IPS-15b (cell line): ENCODE measurements around the gene FAAP100.
A peak's percentile ranks its signal among the peaks of the same experiment; 100 is the strongest.
"Not testable (repeated sequence)": the region's sequence is repeated elsewhere in the genome, so short reads cannot be mapped to it uniquely, and the experiment has no call there.

Experiments
- H3K27me3 ChIP-seq: one replicate; pipeline ENCODE4 v1.6.1; 2013; ENCODE audit warnings: low read length; ENCODE audit not compliant: control insufficient read depth, insufficient read depth
- H3K36me3 ChIP-seq: one replicate; pipeline ENCODE4 v1.6.1; 2013; ENCODE audit warnings: low read length; ENCODE audit not compliant: control insufficient read depth, insufficient read depth
- H3K4me1 ChIP-seq: one replicate; pipeline ENCODE4 v1.6.1; 2013; ENCODE audit warnings: mild to moderate bottlenecking, low read length; ENCODE audit not compliant: control insufficient read depth, insufficient read depth
- H3K4me3 ChIP-seq: one replicate; pipeline ENCODE4 v1.5.1; 2013; ENCODE audit warnings: low read depth, low read length
- H3K9ac ChIP-seq: one replicate; pipeline ENCODE4 v1.6.1; 2013; ENCODE audit warnings: low read depth, mild to moderate bottlenecking, low read length
- H3K9me3 ChIP-seq: one replicate; pipeline ENCODE4 v1.6.1; 2013; ENCODE audit warnings: mild to moderate bottlenecking, low read length; ENCODE audit not compliant: control insufficient read depth, insufficient read depth

FAAP100 gene, protein sequence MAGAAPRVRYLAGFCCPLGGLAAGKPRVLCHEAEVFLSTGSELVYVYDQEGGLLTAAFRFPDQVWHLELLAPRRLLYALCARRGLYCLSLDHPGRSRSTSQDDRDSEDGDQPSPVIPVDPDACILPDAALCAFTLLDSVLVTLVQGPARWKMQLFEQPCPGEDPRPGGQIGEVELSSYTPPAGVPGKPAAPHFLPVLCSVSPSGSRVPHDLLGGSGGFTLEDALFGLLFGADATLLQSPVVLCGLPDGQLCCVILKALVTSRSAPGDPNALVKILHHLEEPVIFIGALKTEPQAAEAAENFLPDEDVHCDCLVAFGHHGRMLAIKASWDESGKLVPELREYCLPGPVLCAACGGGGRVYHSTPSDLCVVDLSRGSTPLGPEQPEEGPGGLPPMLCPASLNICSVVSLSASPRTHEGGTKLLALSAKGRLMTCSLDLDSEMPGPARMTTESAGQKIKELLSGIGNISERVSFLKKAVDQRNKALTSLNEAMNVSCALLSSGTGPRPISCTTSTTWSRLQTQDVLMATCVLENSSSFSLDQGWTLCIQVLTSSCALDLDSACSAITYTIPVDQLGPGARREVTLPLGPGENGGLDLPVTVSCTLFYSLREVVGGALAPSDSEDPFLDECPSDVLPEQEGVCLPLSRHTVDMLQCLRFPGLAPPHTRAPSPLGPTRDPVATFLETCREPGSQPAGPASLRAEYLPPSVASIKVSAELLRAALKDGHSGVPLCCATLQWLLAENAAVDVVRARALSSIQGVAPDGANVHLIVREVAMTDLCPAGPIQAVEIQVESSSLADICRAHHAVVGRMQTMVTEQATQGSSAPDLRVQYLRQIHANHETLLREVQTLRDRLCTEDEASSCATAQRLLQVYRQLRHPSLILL

DNA sequence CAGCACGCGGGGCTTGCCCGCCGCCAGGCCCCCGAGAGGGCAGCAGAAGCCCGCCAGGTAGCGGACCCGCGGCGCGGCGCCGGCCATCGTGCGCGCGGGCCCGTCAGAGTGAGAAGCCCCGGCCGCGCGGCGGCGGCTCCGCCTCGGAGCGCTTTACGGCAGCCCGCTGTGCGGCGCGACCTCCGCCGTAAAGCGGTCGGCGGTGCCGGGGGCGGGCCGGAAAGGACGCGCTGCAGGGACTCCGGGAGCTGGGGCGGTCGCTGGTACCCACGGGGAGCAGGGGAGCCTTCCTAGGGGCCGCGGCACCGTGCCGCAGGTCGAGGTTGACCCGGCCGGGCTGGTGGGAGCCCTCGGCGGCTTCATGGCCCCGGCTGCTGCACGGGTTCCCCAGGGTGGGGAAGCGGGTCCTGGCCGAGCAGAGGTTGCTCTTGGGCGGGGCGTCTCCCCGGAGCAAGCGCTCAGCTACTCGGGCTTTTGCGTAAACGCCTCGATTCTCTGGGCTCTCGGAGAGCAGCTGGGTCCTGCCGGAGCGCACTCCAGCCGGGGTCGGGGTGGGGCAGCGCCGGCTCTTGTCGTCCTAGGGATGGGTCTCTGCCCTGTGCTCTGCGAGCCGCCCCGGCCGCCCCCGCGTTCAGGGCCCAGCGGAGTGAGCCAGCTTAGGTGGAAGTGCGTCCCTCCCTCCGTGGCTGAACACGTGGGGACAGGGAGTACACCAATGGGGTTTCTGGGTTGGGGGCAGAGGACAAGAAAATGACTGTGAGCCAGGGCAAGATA, at the start of gene FAAP100:
FAAP100 (minus strand) TSS at position 110 of the 774 bp plus-strand sequence; CDS start at position 87, 23 bp downstream.
- peak within 1 kb of the TSS; percentile 90 for H3K4me3 ChIP-seq
- H3K9me3 ChIP-seq = no peaks in the 10 kb centered on the region
- H3K36me3 ChIP-seq = peaks cover 23% of the 10 kb centered on the region

DNA sequence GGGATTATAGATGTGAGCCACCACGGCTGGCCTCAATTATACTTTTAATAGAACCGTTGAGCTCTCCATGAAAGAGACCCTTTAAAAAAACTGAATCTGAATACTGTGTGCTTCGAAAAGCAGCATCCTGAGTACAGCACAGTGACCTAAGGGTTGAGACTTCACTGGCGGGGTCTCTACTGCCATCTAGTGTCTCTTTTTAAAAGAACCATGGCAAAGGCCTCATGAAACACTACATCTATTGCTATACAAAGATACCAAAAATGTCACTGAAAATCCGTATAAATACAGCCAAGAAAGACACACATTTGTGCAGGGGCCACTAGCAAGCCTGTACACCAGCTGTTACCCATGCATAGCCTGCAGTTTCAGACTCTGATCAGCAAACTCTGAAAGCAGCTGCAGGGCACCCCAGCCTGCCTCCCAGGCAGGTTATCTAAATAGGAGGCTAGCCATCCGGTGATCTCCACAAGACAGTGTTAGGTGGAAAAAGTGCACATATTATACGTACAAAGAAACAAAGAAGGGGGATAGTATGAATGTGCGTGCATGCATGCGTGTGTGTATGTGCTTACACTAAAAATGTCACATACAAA, 49.5 kb upstream of the FAAP100 start:
- H3K4me3 ChIP-seq = no peak overlapping the region
- H3K4me1 ChIP-seq = no peaks in the 10 kb centered on the region
- H3K27me3 ChIP-seq = no peaks in the 10 kb centered on the region
- H3K36me3 ChIP-seq = peaks cover 45% of the 10 kb centered on the region
- no peaks in the 10 kb centered on the region for H3K9me3 ChIP-seq
- no peak overlapping the region for H3K9ac ChIP-seq

More for the DNA sequence above, at the start of gene FAAP100:
- no peaks in the 10 kb centered on the region for H3K27me3 ChIP-seq
- H3K9ac ChIP-seq = peak within 1 kb of the TSS; percentile 79
- H3K4me1 ChIP-seq = peaks cover 4% of the 10 kb centered on the region

DNA sequence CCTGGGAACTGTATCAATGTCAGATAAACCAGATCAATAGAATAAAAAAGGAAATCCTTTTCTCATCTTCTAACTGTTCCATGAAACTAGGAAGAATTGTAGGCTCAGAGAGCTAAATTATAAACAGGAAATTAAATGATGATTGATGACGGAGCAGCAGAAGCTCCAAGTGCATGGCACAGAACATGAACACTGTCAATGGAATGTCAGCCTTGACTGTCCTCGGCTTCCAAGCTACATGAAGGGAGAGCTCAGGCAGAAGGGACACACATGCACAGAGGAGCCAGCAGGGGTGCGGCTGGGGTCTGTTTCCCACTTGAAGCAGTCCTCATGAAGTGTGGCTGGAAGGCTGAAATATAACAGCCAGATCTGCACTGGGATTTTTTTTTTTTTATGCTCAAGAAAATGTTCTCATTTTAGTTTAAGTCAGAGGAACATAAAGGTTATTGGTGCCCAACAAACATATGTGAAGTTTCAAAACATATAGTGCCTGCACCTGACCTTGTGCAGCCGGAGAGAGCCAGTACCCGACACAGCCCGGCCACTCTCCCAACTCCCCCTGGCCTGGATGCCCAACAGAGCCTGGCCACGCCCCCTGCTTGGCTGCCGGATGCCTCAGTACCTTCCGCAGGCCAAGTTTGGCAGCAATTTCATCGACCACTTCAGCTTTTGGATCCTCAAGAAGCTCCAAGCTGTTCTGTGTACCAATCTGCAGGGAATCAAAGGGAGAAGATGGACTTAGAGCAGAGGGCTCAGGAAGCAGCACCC, 47.8 kb upstream of the FAAP100 start:
- Histone ChIP-seq H3K27me3 (no peaks in the 10 kb centered on the region), H3K36me3 (peaks cover 42% of the 10 kb centered on the region), H3K9ac (no peak overlapping the region), H3K9me3 (no peaks in the 10 kb centered on the region), H3K4me3 (no peak overlapping the region), H3K4me1 (no peaks in the 10 kb centered on the region)

DNA sequence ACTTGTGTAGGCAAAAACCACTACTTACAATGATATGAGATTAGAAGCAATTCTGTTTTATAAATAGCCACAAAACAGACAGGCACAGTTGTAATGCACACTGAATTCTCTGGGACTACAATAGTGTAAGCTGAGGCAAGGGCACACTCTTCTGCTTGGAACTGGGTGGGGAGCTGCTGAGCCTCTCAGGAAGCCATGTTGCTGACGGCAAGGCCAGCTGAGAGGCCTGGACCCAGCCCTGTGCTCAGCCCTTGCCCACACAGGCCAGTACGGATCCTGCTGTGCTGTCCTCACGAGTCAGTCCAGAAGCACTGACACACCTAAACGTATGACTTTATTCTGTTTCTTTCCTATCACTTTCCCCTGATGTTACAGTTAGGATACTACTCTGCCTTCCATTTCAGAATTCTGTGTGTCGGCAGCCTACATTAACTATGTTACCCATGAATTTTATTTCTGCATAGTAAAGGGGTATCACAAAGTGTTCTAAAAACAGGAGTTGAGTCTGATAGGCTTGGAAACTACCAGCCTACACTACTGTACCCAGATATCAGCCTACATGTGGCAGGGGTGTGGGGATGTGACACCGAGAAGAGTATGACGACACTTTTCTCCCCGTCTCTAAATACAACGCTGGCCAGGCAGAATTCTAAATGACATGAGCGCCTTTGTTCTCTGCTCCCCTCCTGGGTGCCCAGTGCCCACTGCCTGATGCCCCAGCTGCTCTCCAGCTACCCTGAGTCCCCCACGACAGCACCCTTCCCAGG, 41.1 kb upstream of the FAAP100 start:
- no peak overlapping the region for H3K9ac ChIP-seq
- H3K27me3 ChIP-seq = no peaks in the 10 kb centered on the region
- no peaks in the 10 kb centered on the region for H3K9me3 ChIP-seq
- H3K4me3 ChIP-seq = no peak overlapping the region
- H3K36me3 ChIP-seq = peaks cover 38% of the 10 kb centered on the region
- no peaks in the 10 kb centered on the region for H3K4me1 ChIP-seq

DNA sequence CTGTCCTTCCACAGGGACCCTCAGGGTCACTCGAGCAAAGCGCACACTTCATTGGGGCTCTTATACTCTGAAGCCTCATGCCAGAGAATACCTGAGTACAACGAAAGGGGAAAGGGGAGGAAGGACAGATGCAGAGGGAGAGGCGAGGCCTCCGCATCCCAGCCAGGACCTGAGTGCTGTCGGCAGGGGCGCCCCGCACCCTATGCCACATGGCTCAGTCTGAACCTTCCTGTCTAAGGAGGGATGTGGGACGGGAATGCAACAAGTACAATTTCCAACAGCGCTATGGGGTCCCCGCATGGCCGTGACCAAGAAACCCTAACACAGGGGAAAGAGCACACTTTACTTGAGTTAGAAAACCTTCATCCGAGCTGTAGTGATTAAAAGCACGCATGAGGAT, 39.8 kb upstream of the FAAP100 start:
- H3K4me1 ChIP-seq = no peaks in the 10 kb centered on the region
- no peaks in the 10 kb centered on the region for H3K27me3 ChIP-seq
- H3K36me3 ChIP-seq = peaks cover 42% of the 10 kb centered on the region
- H3K4me3 ChIP-seq = no peak overlapping the region
- H3K9ac ChIP-seq = no peak overlapping the region
- no peaks in the 10 kb centered on the region for H3K9me3 ChIP-seq

DNA sequence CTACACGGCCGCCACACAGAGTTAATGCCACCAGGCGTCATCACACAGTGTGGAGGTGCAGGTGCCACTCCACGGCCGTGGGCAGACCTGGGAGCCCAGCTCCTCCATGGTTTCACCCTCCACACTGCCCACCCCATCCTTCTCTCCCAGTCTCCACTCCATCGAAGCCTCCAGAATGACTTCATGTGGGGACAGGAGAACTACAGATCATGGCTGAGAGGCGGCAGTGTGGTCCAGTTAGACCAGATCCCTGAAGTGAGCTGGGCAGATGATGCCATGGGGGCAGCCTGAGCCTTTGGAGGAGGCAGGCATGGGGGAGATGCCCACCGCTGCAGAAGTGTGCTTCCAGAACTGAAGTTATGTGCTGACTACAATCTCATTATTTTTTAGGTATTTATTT, 38.0 kb upstream of the FAAP100 start:
- Histone ChIP-seq H3K4me1 (no peaks in the 10 kb centered on the region), H3K4me3 (no peak overlapping the region), H3K36me3 (peaks cover 50% of the 10 kb centered on the region), H3K9me3 (no peaks in the 10 kb centered on the region), H3K27me3 (no peaks in the 10 kb centered on the region), H3K9ac (no peak overlapping the region)

DNA sequence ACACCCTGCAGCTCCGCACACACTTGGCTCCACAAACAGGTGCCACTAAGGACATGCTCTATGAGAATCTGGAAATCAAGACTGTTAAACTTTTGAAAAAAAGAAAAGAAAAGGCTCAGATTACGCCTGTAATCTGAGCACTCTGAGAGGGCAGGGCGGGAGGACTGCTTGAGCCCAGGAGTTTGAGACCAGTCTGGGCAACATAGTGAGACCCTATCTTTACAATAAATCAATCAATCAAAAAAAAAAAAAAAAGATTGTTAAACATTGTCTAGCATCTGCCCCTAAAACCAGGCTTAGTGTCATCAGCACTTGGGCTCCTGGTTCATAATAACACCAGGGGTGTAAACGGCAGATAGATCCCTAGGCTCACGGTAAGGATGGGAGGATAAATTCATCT, 37.5 kb upstream of the FAAP100 start:
- peaks cover 46% of the 10 kb centered on the region for H3K36me3 ChIP-seq
- H3K9ac ChIP-seq = no peak overlapping the region
- H3K9me3 ChIP-seq = no peaks in the 10 kb centered on the region
- H3K4me1 ChIP-seq = no peaks in the 10 kb centered on the region
- H3K27me3 ChIP-seq = no peaks in the 10 kb centered on the region
- H3K4me3 ChIP-seq = no peak overlapping the region

DNA sequence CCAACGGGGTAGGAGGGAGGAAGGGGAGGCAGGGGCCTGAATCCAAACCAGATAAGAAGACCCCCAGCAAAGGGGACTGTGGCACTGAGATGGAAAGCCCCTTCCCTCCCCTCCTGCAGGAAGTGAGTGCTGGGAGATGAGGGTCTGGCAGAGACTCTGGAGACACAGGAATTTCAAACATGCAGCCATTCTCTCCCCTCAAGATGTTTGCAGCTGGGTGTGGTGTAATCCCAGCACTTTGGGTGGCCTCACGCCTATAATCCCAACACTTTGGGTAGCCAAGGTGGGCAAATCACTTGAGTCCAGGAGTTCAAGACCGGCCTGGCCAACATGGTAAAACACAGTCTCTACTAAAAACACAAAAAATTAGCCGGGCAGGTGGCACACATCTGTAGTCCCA, 33.9 kb upstream of the FAAP100 start:
- Histone ChIP-seq H3K36me3 (peaks cover 46% of the 10 kb centered on the region), H3K4me3 (no peak overlapping the region), H3K9ac (no peak overlapping the region), H3K4me1 (no peaks in the 10 kb centered on the region), H3K9me3 (no peaks in the 10 kb centered on the region), H3K27me3 (no peaks in the 10 kb centered on the region)

DNA sequence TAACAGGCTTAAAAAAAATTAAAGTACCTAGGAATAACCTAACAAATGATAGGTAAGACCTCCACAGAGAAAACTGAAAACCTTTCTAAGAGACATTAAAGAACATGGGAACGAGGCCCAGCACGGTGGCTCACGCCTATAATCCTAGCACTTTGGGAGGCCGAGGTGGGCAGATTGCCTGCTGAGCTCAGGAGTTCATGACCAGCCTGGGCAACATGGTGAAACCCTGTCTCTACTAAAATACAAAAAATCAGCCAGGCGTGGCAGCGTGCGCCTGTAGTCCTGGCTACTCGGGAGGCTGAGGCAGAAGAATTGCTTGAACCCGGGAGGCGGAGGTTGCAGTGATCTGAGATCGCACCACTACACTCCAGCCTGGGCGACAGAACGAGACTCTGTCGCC, 32.6 kb upstream of the FAAP100 start:
- H3K27me3 ChIP-seq, H3K4me1 ChIP-seq, H3K4me3 ChIP-seq, H3K9ac ChIP-seq, H3K9me3 ChIP-seq: not testable (repeated sequence)
- peaks cover 44% of the 10 kb centered on the region for H3K36me3 ChIP-seq

DNA sequence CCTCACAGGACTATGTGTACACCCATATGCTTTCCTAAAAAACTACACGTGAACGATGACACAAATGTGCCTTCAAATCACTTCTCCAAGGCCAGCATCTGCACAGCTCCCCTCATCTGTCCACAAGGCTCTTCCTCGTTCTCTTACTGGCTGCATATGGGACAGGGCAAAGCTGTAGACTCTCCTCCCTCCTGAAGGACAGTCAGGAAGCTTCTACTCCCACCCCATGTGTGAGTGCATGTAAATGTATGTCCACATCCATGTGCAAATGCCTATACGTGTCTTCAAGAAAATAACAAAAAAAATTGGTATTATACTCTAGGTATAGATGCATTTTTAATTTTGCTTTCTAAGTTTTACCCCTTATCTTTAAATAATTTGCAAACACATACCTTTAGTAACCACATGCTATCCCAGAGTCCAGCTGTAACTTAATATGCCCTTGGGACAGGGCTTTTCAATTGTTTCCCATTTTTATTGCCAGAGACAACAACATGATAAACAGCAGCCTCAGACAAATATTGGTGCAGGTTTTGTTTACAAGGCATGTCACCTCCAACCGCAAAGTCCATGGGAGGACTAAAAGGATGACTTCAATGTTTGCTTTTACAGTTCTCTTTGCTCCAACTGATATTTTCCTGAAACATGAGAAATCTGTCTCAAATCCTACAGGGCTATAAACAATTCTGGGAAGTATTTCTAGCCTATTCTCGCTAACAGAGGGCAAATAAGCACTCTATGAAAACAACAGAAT, 31.6 kb upstream of the FAAP100 start:
- H3K36me3 ChIP-seq = peaks cover 46% of the 10 kb centered on the region

More for the DNA sequence above, 31.6 kb upstream of the FAAP100 start:
- Histone ChIP-seq H3K9me3 (no peaks in the 10 kb centered on the region), H3K9ac (no peak overlapping the region), H3K27me3 (no peaks in the 10 kb centered on the region), H3K4me1 (no peaks in the 10 kb centered on the region), H3K4me3 (no peak overlapping the region)
